Lower leg skin (tissue), 4 donors: ENCODE data around the gene ZSWIM4. TPM values are rescaled to one million over a fixed set of nuclear protein-coding genes. Genes with fewer than 3 reads are reported as not detected.

Source experiments
- DNase-seq, 2 donors: peaks; one replicate each; pipeline ENCODE4 v3.0.0-alpha.2; 2019; ENCODE audit warnings: low spot score in 2 of 2
- H3K4me3 ChIP-seq: fragments of 200-600 bp; sonication (generic); 2 replicates; pipeline ENCODE4 v1.5.1; 2017; ENCODE audit warnings: mild to moderate bottlenecking, low read depth; ENCODE audit not compliant: poor library complexity, severe bottlenecking
- POLR2A ChIP-seq, 2 donors: fragments of 450-650 bp; IDR thresholded peaks; one replicate each; pipeline ENCODE4 v1.6.1; 2016 to 2017; ENCODE audit warnings: antibody characterized with exemption in 2 of 2, mild to moderate bottlenecking in 1 of 2, moderate library complexity in 1 of 2
- WGBS, 2 donors: methylation state at CpG; one replicate each; pipeline ENCODE4 v1.1.5; 2018; 5-methylcytosine and 5-hydroxymethylcytosine counted together
- intact Hi-C: fragments of 100-400 bp; cut with DNase I; formaldehyde crosslinking; loops from one replicate; pipeline ENCODE4 v1.15.0; 2023; ENCODE audit warnings: low total_unique reads
- total RNA-seq, 4 donors: library from RNA; depleted of rRNA; stranded (reverse); fragments of >200 nt; gene quantifications; one replicate each; pipeline ENCODE4 v1.1.0, GENCODE V29; 2016
- TF ChIP-seq, protein P1 (sequence below), 3 donors: fragments of 450-650 bp; IDR thresholded peaks; one replicate each; pipeline ENCODE4 v1.5.1; 2016; ENCODE audit warnings: antibody characterized with exemption in 3 of 3, mild to moderate bottlenecking in 3 of 3, moderate library complexity in 2 of 3

ZSWIM4 gene
- total RNA-seq, 4 donors from 2014 or later, result 22.3 to 29.9 (median 23.3) TPM

- 95 to 97% methylated on average over 32 to 34 of the region's 34 CpGs for WGBS, 2 donors
- no peak for TF ChIP-seq POLR2A (IDR thresholded peaks at IDR 0.05)
- TF ChIP-seq, protein P1, sequence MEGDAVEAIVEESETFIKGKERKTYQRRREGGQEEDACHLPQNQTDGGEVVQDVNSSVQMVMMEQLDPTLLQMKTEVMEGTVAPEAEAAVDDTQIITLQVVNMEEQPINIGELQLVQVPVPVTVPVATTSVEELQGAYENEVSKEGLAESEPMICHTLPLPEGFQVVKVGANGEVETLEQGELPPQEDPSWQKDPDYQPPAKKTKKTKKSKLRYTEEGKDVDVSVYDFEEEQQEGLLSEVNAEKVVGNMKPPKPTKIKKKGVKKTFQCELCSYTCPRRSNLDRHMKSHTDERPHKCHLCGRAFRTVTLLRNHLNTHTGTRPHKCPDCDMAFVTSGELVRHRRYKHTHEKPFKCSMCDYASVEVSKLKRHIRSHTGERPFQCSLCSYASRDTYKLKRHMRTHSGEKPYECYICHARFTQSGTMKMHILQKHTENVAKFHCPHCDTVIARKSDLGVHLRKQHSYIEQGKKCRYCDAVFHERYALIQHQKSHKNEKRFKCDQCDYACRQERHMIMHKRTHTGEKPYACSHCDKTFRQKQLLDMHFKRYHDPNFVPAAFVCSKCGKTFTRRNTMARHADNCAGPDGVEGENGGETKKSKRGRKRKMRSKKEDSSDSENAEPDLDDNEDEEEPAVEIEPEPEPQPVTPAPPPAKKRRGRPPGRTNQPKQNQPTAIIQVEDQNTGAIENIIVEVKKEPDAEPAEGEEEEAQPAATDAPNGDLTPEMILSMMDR (IDR thresholded peaks at IDR 0.05), result no peak
- no peak overlapping the region for H3K4me3 ChIP-seq
- intact Hi-C loops, result no loop called here
- DNase-seq, result no peak
These were observed 13.6 kb downstream of the ZSWIM4 start for GRCh38 chr19:13808856-13809255.

DNA sequence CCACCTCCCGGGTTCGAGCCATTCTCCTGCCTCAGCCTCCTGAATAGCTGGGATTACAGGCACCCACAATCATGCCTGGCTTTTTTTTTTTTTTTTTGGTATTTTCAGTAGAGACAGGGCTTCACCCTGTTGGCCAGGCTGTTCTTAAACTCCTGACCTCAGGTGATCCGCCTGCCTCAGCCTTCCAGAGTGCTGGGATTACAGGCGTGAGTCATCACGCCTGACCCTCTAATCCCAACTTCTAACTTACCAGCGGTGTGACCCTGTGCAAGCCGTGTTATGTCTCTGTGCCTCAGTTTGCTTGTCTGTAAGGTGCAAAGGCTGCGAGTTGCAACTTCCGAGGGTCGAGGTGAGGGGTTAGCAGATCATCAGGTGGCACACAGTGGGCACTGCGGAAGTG is 17.3 kb downstream of the ZSWIM4 start:
- 90 to 93% methylated on average over 11 of the region's 11 CpGs for WGBS, 2 donors
- no peak for DNase-seq
- intact Hi-C loops, result no loop called here
- no peak overlapping the region for H3K4me3 ChIP-seq
- no peak for TF ChIP-seq POLR2A (IDR thresholded peaks at IDR 0.05)
- TF ChIP-seq, protein P1 (IDR thresholded peaks at IDR 0.05), result no peak

DNA sequence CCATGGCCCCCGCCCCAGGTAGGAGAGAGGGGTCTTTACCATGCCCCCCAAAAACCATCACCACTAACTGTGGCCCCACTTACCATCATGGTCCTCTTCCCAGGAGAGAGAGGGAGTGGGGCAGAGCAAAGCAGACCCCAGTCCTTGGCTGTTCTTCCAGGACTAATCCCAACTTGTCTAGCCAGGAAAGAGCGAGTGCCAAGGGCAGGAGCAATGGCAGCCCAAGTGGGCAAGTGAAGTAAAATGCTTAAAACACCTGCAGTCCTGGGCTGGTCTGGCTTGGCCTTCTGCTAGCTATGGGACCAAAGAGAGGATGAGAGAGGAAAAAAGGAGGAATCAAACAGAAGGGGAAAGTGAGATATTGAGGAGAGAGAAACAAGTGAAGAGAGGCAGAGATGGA is 17.9 kb downstream of the ZSWIM4 start:
- H3K4me3 ChIP-seq, result no peak overlapping the region
- WGBS, 2 donors, result 93 to 100% methylated on average over 2 of the region's 2 CpGs
- intact Hi-C loops, result no loop called here
- no peak for TF ChIP-seq POLR2A (IDR thresholded peaks at IDR 0.05)
- TF ChIP-seq, protein P1 (IDR thresholded peaks at IDR 0.05), result no peak
- no peak for DNase-seq

DNA sequence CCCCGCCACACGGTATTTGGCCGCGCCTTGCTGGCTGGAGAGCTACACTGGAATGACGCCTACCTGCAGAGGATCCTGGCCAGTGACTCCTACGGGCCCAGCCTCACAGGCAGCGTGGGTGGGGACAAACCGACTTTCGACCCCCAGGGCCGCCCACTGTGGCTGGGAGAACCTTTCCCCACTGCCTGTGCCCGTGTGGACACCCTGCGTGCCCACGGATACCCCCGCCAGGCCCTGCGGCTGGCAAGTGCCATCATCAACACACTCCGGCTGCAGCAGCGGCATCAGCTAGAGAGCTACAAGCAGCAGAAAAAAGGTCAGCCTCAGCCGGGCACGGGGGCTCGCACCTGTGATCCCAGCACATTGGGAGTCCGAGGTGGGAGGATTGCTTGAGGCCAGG is 19.3 kb downstream of the ZSWIM4 start:
- DNase-seq, result no peak
- WGBS, 2 donors, result 86 to 89% methylated on average over 17 to 20 of the region's 21 CpGs
- H3K4me3 ChIP-seq, result no peak overlapping the region
- TF ChIP-seq, protein P1 (IDR thresholded peaks at IDR 0.05), result no peak
- no peak for TF ChIP-seq POLR2A (IDR thresholded peaks at IDR 0.05)
- intact Hi-C loops, result no loop called here

DNA sequence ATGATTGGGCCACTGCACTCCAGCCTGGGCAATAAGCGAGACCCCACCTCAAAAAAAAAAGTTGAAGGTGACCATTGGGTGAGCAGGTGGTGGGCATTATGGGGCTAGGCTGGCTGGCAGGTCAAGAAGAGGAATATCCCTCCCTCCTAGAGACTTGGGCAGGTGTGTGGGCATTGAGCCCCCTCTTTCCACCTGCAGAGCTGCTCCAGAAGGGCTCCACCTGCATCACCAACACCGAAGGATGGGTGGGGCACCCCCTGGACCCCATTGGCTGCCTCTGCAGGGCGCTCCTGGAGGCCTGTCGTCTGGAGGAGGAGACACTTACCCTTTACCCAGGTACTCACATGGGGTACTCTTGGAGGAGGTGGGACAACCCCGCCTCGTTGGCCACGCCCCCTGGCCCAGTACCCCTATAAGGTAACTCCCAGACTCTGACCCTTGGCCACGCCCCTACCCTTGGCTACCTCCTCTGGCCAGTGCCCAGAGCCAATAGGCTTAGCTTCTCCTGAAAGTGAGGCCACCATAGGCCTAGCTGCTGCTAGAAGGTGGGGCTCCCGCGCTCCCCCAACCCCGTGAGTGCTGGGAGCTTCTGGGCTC is 21.9 kb downstream of the ZSWIM4 start:
- intact Hi-C loops, result no loop called here
- no peak for DNase-seq
- no peak overlapping the region for H3K4me3 ChIP-seq
- 46 to 69% methylated on average over 9 to 11 of the region's 11 CpGs for WGBS, 2 donors
- TF ChIP-seq, protein P1 (IDR thresholded peaks at IDR 0.05), result no peak
- TF ChIP-seq POLR2A (IDR thresholded peaks at IDR 0.05), result no peak
